ENCODE results near the gene RAD9A.

The RAD9A gene

GRCh38 chr11:67364169-67364568, 27.6 kb upstream of the RAD9A start (continued):
- TF ChIP-seq ZNF354C (tag by site-specific recombination; IDR thresholded peaks at IDR 0.05; ENCODE audit: borderline replicate concordance, low read depth) (no peak), ZNF529 (tag by site-specific recombination; IDR thresholded peaks at IDR 0.05; ENCODE audit: insufficient replicate concordance) (no peak), GLIS2 (tag by site-specific recombination; IDR thresholded peaks at IDR 0.05) (no peak), PATZ1 (tag by site-specific recombination; IDR thresholded peaks at IDR 0.05) (no peak), TRIM28 (IDR thresholded peaks at IDR 0.05; ENCODE audit: borderline replicate concordance, low read length) (no peak), SP3 (tag by site-specific recombination; IDR thresholded peaks at IDR 0.05) (no peak), ZNF692 (tag by site-specific recombination; IDR thresholded peaks at IDR 0.05) (no peak)

DNA sequence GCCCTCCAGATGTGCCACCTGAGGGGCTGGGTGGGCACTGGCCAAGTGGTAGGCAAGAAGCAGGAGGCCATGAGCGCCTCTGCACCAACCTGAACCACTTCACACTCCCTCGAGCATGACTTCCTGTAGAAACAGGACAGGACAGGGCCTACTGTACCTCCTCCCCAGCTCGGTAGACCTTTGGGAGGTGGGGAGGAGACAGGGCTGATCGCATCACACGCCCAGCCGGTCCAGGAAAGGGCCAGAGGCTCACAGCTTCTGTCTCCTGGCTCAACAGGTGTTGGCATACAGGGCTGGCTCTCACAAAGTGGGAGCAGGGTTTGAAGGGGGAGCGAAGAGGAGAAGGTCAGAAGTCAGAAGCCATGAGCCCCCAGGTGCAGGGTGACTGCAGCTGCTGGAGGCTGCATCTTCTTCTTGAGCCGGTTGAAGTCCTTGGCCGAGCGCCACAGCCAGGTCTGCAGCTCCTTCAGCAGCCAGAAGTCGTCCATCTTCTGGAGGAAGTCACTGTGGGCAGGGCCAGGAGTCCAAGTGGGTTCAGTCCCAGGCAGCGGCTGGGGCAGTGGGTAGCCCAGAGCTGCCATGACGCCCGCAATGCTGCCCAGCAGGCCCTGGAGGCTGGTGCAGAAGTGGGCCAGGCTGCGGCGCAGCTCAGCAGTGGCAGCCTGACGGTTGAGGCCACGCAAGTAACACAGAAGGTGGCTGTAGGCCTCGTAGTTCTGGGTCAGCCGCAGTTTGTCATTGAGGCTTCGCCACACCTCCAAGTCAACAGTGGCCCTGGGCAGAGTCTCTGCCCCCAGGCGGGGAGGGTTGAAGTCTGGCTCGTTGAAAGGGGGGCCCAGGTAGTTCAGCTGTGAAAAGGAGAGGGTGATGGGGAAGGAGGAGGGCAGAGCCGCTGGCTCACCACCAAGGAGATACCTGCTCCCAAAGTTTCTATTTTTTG, 26.7 kb upstream of the RAD9A start:
- POLR2A ChIA-PET, result interaction anchor here (1.5 to 2.0 kb wide), 2 partner anchors 11 to 17 kb away, joined by 3 to 4 read pairs; no protein-coding TSS in a partner anchor

More for the DNA sequence above, 26.7 kb upstream of the RAD9A start:
- Histone ChIP-seq H3K27ac (ENCODE audit: extremely low read depth, low read depth, low read length) (no peak overlapping the region), H3K4me1 (ENCODE audit: control insufficient read depth, insufficient read depth, low read length) (no peaks in the 10 kb centered on the region), H3K9me3 (ENCODE audit: control insufficient read depth, insufficient read depth, low read depth, low read length) (no peaks in the 10 kb centered on the region), H3K4me3 (ENCODE audit: low read depth, low read length) (no peak overlapping the region), H3K36me3 (ENCODE audit: control insufficient read depth in 2 of 2, insufficient read depth in 1 of 2, low read length in 2 of 2) (no peaks in the 10 kb centered on the region)
- TF ChIP-seq ZSCAN4 (tag by site-specific recombination; IDR thresholded peaks at IDR 0.05) (no peak), ZNF10 (tag by site-specific recombination; IDR thresholded peaks at IDR 0.05) (no peak), ZNF776 (tag by site-specific recombination; IDR thresholded peaks at IDR 0.05; ENCODE audit: borderline replicate concordance) (no peak), ZNF664 (tag by site-specific recombination; IDR thresholded peaks at IDR 0.05) (no peak), SCRT2 (tag by site-specific recombination; IDR thresholded peaks at IDR 0.05) (peak; percentile 90), ZNF37A (tag by site-specific recombination; IDR thresholded peaks at IDR 0.05) (no peak), ELK4 (IDR thresholded peaks at IDR 0.05; ENCODE audit: borderline replicate concordance, low read depth, low read length) (no peak), ZNF555 (tag by site-specific recombination; conservative IDR thresholded peaks at IDR 0.05) (no peak), SP7 (tag by site-specific recombination; IDR thresholded peaks at IDR 0.05) (no peak), SETDB1 (IDR thresholded peaks at IDR 0.05; ENCODE audit: insufficient read length, low read length) (no peak), TCF7L2 (IDR thresholded peaks at IDR 0.05; ENCODE audit: borderline replicate concordance, low read depth, low read length) (no peak), ZNF639 (tag by site-specific recombination; IDR thresholded peaks at IDR 0.05) (no peak), SCRT1 (tag by site-specific recombination; IDR thresholded peaks at IDR 0.05; ENCODE audit: borderline replicate concordance) (peak; percentile 79; the same call in 1 of the 2 replicates), ZNF184 (tag by site-specific recombination; IDR thresholded peaks at IDR 0.05) (no peak)
- CTCF ChIA-PET, result interaction anchor here (0.7 to 30.4 kb wide), 3 partner anchors 10 to 16 kb away, joined by 3 to 898 read pairs (median 15); partner anchors contain the start of genes CLCF1 and RAD9A

All from HEK293 (cell line).